Cardiac fibroblast (primary cell): Measurements from ENCODE around the gene GSTA4.
A peak's percentile ranks its signal among the peaks of the same experiment; 100 is the strongest.
"Not testable (repeated sequence)": the region's sequence is repeated elsewhere in the genome, so short reads cannot be mapped to it uniquely, and the experiment has no call there.

Experiments used
- DNase-seq, 2 donors: peaks; one replicate each; pipeline versions ENCODE4 v3.0.0 to v3.0.0-alpha.2; 2010; ENCODE audit warnings: low read depth in 2 of 2
- H3K4me3 ChIP-seq, 2 donors: replicated peaks in 1 of 2; 1 replicate in 1 of 2; 2 replicates in 1 of 2; pipeline ENCODE4 v1.5.1; 2011; ENCODE audit warnings: low read depth in 2 of 2, low read length in 2 of 2, mild to moderate bottlenecking in 2 of 2, moderate library complexity in 1 of 2
- CTCF ChIP-seq: IDR thresholded peaks from one replicate; pipeline ENCODE4 v1.5.1; 2011; ENCODE audit warnings: low read depth, mild to moderate bottlenecking, low read length, inconsistent platforms

Gene GSTA4

GRCh38 chr6:52953911-52954839, 40.9 kb downstream of the GSTA4 start:
- TF ChIP-seq CTCF = no peak
- DNase-seq = no peak
- no peak overlapping the region for H3K4me3 ChIP-seq

- H3K4me3 ChIP-seq = no peak overlapping the region
- TF ChIP-seq CTCF = no peak
- DNase-seq = no peak
Measured at GRCh38 chr6:52946306-52946705, 48.8 kb downstream of the GSTA4 start.

GRCh38 chr6:52942821-52943220, 52.3 kb downstream of the GSTA4 start:
- not testable (repeated sequence) for H3K4me3 ChIP-seq, DNase-seq

- DNase-seq = no peak
- H3K4me3 ChIP-seq = no peak overlapping the region
- no peak for TF ChIP-seq CTCF
Measured at GRCh38 chr6:52942221-52942620, 52.9 kb downstream of the GSTA4 start.

GRCh38 chr6:52937908-52938307, 57.2 kb downstream of the GSTA4 start:
- no peak overlapping the region for H3K4me3 ChIP-seq
- TF ChIP-seq CTCF = no peak
- peak; percentile 17 to 22 for DNase-seq

GRCh38 chr6:52933778-52934177, 61.3 kb downstream of the GSTA4 start:
- no peak overlapping the region for H3K4me3 ChIP-seq
- DNase-seq = no peak
- TF ChIP-seq CTCF = no peak

- no peak for DNase-seq
- TF ChIP-seq CTCF = no peak
- H3K4me3 ChIP-seq = no peak overlapping the region
Measured at GRCh38 chr6:52931351-52931750, 63.7 kb downstream of the GSTA4 start.
